Liver (tissue), 3 donors: Measurements from ENCODE around the gene CDH20.

Experiments used
- FOXA1 ChIP-seq: IDR thresholded peaks from 2 replicates; pipeline ENCODE4 v1.6.1; 2016; ENCODE audit warnings: antibody characterized with exemption
- GABPA ChIP-seq, 2 donors: IDR thresholded peaks in 1 of 2; conservative IDR thresholded peaks in 1 of 2; 2 replicates each; pipeline ENCODE4 v1.6.1; 2016; ENCODE audit warnings: antibody characterized with exemption in 2 of 2, mild to moderate bottlenecking in 1 of 2, moderate library complexity in 1 of 2
- HNF4A ChIP-seq, 2 donors: conservative IDR thresholded peaks; 2 replicates each; pipeline ENCODE4 v1.6.1; 2016; ENCODE audit warnings: antibody characterized with exemption in 2 of 2, mild to moderate bottlenecking in 2 of 2
- HNF4G ChIP-seq: IDR thresholded peaks from 2 replicates; pipeline ENCODE4 v1.6.1; 2016; ENCODE audit warnings: antibody characterized with exemption
- JUND ChIP-seq, 2 donors: IDR thresholded peaks; 2 replicates each; pipeline ENCODE4 v1.6.1; 2016; ENCODE audit warnings: antibody characterized with exemption in 2 of 2
- NR2F2 ChIP-seq: IDR thresholded peaks from 2 replicates; pipeline ENCODE4 v1.6.1; 2016; ENCODE audit warnings: antibody characterized with exemption
- RAD21 ChIP-seq, 2 donors: IDR thresholded peaks; 2 replicates each; pipeline ENCODE4 v1.6.1; 2016; ENCODE audit warnings: antibody characterized with exemption in 2 of 2, mild to moderate bottlenecking in 2 of 2
- SP1 ChIP-seq: IDR thresholded peaks from 2 replicates; pipeline ENCODE4 v1.6.1; 2018; ENCODE audit warnings: antibody characterized with exemption, mild to moderate bottlenecking
- TAF1 ChIP-seq: conservative IDR thresholded peaks from 2 replicates; pipeline ENCODE4 v1.6.1; 2016; ENCODE audit warnings: antibody characterized with exemption, mild to moderate bottlenecking
- YY1 ChIP-seq: IDR thresholded peaks from 2 replicates; pipeline ENCODE4 v1.6.1; 2016; ENCODE audit warnings: antibody characterized with exemption, mild to moderate bottlenecking
- TF ChIP-seq, protein P1 (sequence below): fragments of 150-350 bp; IDR thresholded peaks from 2 replicates; pipeline ENCODE4 v1.5.1; 2017; ENCODE audit warnings: improper control_type of control experiment, low read depth, low read length; ENCODE audit not compliant: missing input control
- TF ChIP-seq, protein P2 (sequence below): IDR thresholded peaks from 2 replicates; pipeline ENCODE4 v1.6.1; 2016; ENCODE audit warnings: antibody characterized with exemption
- TF ChIP-seq, protein P3 (sequence below): IDR thresholded peaks from 2 replicates; pipeline ENCODE4 v1.6.1; 2016; ENCODE audit warnings: antibody characterized with exemption, mild to moderate bottlenecking
- TF ChIP-seq, protein P4 (sequence below): IDR thresholded peaks from 2 replicates; pipeline ENCODE4 v1.6.1; 2016; ENCODE audit warnings: antibody characterized with exemption
- donor health status: healthy.
- donor health status: healthy.

DNA sequence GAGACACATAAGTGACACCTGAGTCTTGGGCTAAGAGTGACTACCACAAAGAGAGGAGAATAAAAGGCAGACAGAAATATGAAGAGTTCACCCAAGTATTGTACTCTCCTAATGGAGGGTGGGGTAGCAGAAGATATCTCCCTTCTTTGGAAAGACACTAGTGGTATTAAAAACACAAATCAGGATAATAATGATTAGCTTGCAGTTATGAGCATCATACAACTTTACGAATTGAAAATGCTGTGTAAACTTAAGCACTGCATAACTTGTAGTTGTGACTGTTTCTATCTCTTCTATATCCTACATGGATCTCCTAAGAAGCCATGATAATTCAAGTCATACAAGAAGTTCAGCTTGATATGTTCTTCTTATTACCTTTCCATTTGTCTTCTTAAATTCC, 38.1 kb upstream of the CDH20 start:
- TF ChIP-seq, protein P1, sequence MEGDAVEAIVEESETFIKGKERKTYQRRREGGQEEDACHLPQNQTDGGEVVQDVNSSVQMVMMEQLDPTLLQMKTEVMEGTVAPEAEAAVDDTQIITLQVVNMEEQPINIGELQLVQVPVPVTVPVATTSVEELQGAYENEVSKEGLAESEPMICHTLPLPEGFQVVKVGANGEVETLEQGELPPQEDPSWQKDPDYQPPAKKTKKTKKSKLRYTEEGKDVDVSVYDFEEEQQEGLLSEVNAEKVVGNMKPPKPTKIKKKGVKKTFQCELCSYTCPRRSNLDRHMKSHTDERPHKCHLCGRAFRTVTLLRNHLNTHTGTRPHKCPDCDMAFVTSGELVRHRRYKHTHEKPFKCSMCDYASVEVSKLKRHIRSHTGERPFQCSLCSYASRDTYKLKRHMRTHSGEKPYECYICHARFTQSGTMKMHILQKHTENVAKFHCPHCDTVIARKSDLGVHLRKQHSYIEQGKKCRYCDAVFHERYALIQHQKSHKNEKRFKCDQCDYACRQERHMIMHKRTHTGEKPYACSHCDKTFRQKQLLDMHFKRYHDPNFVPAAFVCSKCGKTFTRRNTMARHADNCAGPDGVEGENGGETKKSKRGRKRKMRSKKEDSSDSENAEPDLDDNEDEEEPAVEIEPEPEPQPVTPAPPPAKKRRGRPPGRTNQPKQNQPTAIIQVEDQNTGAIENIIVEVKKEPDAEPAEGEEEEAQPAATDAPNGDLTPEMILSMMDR = no peak
- TF ChIP-seq GABPA (IDR thresholded peaks at IDR 0.05 in 1 of 2, conservative IDR thresholded peaks at IDR 0.05 in 1 of 2) = no peak
- no peak for TF ChIP-seq FOXA1
- no peak for TF ChIP-seq TAF1
- TF ChIP-seq, protein P2, sequence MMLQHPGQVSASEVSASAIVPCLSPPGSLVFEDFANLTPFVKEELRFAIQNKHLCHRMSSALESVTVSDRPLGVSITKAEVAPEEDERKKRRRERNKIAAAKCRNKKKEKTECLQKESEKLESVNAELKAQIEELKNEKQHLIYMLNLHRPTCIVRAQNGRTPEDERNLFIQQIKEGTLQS = no peak
- TF ChIP-seq, protein P3, sequence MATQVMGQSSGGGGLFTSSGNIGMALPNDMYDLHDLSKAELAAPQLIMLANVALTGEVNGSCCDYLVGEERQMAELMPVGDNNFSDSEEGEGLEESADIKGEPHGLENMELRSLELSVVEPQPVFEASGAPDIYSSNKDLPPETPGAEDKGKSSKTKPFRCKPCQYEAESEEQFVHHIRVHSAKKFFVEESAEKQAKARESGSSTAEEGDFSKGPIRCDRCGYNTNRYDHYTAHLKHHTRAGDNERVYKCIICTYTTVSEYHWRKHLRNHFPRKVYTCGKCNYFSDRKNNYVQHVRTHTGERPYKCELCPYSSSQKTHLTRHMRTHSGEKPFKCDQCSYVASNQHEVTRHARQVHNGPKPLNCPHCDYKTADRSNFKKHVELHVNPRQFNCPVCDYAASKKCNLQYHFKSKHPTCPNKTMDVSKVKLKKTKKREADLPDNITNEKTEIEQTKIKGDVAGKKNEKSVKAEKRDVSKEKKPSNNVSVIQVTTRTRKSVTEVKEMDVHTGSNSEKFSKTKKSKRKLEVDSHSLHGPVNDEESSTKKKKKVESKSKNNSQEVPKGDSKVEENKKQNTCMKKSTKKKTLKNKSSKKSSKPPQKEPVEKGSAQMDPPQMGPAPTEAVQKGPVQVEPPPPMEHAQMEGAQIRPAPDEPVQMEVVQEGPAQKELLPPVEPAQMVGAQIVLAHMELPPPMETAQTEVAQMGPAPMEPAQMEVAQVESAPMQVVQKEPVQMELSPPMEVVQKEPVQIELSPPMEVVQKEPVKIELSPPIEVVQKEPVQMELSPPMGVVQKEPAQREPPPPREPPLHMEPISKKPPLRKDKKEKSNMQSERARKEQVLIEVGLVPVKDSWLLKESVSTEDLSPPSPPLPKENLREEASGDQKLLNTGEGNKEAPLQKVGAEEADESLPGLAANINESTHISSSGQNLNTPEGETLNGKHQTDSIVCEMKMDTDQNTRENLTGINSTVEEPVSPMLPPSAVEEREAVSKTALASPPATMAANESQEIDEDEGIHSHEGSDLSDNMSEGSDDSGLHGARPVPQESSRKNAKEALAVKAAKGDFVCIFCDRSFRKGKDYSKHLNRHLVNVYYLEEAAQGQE = no peak
- TF ChIP-seq RAD21 (IDR thresholded peaks at IDR 0.05) = no peak
- TF ChIP-seq NR2F2 = no peak
- TF ChIP-seq YY1 = no peak
- no peak for TF ChIP-seq SP1
- TF ChIP-seq, protein P4, sequence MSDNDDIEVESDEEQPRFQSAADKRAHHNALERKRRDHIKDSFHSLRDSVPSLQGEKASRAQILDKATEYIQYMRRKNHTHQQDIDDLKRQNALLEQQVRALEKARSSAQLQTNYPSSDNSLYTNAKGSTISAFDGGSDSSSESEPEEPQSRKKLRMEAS = no peak
- TF ChIP-seq JUND (IDR thresholded peaks at IDR 0.05) = no peak
- TF ChIP-seq HNF4A (conservative IDR thresholded peaks at IDR 0.05) = no peak
- no peak for TF ChIP-seq HNF4G
